Measurements from ENCODE around the gene FNDC3B.
A peak's percentile ranks its signal among the peaks of the same experiment; 100 is the strongest.

The FNDC3B gene

GRCh38 chr3:172043233-172043632 is 3.9 kb downstream of the FNDC3B start:
- DNase-seq (ENCODE audit: low read depth): no peak
- peak overlapping the region; percentile 40 for H3K4me3 ChIP-seq (ENCODE audit: low read depth, low read length)
- TF ChIP-seq MYC (IDR thresholded peaks at IDR 0.05; ENCODE audit: low read depth, low read length): no peak
- no peak for TF ChIP-seq MAX (IDR thresholded peaks at IDR 0.05; ENCODE audit: low read depth, low read length)
- no peak for TF ChIP-seq CTCF (IDR thresholded peaks at IDR 0.05; ENCODE audit: low read depth, low read length)
- no peak for TF ChIP-seq POLR2A (IDR thresholded peaks at IDR 0.05; ENCODE audit: extremely low read depth, insufficient read length)

GRCh38 chr3:172043766-172044165 is 4.4 kb downstream of the FNDC3B start:
- no peak for DNase-seq (ENCODE audit: low read depth)
- TF ChIP-seq POLR2A (IDR thresholded peaks at IDR 0.05; ENCODE audit: extremely low read depth, insufficient read length): no peak
- TF ChIP-seq CTCF (IDR thresholded peaks at IDR 0.05; ENCODE audit: low read depth, low read length): no peak
- no peak for TF ChIP-seq MYC (IDR thresholded peaks at IDR 0.05; ENCODE audit: low read depth, low read length)
- TF ChIP-seq MAX (IDR thresholded peaks at IDR 0.05; ENCODE audit: low read depth, low read length): no peak
- H3K4me3 ChIP-seq (ENCODE audit: low read depth, low read length): peak overlapping the region; percentile 40

- DNase-seq (ENCODE audit: low read depth): no peak
- TF ChIP-seq MYC (IDR thresholded peaks at IDR 0.05; ENCODE audit: low read depth, low read length) (no peak), POLR2A (IDR thresholded peaks at IDR 0.05; ENCODE audit: extremely low read depth, insufficient read length) (no peak), MAX (IDR thresholded peaks at IDR 0.05; ENCODE audit: low read depth, low read length) (no peak), CTCF (IDR thresholded peaks at IDR 0.05; ENCODE audit: low read depth, low read length) (no peak)
- H3K4me3 ChIP-seq (ENCODE audit: low read depth, low read length): peak overlapping the region; percentile 18
These were observed 5.6 kb downstream of the FNDC3B start for GRCh38 chr3:172044833-172045585.

GRCh38 chr3:172046268-172046915 is 7.0 kb downstream of the FNDC3B start:
- DNase-seq (ENCODE audit: low read depth): no peak
- no peak for TF ChIP-seq MYC (IDR thresholded peaks at IDR 0.05; ENCODE audit: low read depth, low read length)
- no peak for TF ChIP-seq POLR2A (IDR thresholded peaks at IDR 0.05; ENCODE audit: extremely low read depth, insufficient read length)
- TF ChIP-seq MAX (IDR thresholded peaks at IDR 0.05; ENCODE audit: low read depth, low read length): no peak
- TF ChIP-seq CTCF (IDR thresholded peaks at IDR 0.05; ENCODE audit: low read depth, low read length): no peak
- peak overlapping the region; percentile 34 for H3K4me3 ChIP-seq (ENCODE audit: low read depth, low read length)

- TF ChIP-seq POLR2A (IDR thresholded peaks at IDR 0.05; ENCODE audit: extremely low read depth, insufficient read length): no peak
- TF ChIP-seq CTCF (IDR thresholded peaks at IDR 0.05; ENCODE audit: low read depth, low read length): no peak
- no peak for TF ChIP-seq MAX (IDR thresholded peaks at IDR 0.05; ENCODE audit: low read depth, low read length)
- TF ChIP-seq MYC (IDR thresholded peaks at IDR 0.05; ENCODE audit: low read depth, low read length): no peak
- DNase-seq (ENCODE audit: low read depth): no peak
- no peak overlapping the region for H3K4me3 ChIP-seq (ENCODE audit: low read depth, low read length)
These were observed 8.3 kb downstream of the FNDC3B start for GRCh38 chr3:172047567-172048115.
